GM19023 (cell line): ENCODE measurements around the gene PPT1.
"Not testable (repeated sequence)": the region's sequence is repeated elsewhere in the genome, so short reads cannot be mapped to it uniquely, and the experiment has no call there.

Source experiments
- ATAC-seq: cut with Tn5 transposase; IDR thresholded peaks from one replicate; pipeline ENCODE4 v1.9.1; 2021; ENCODE audit warnings: mild to moderate bottlenecking, moderate library complexity; ENCODE audit not compliant: unreplicated experiment

The PPT1 gene

GRCh38 chr1:40092706-40093639 lies 4.1 kb downstream of the PPT1 start:
- ATAC-seq: no peak

GRCh38 chr1:40092241-40092640 lies 4.8 kb downstream of the PPT1 start:
- ATAC-seq: no peak

GRCh38 chr1:40090652-40091355 lies 6.2 kb downstream of the PPT1 start:
- ATAC-seq: no peak

GRCh38 chr1:40084750-40085149 lies 12.3 kb downstream of the PPT1 start:
- not testable (repeated sequence) for ATAC-seq

GRCh38 chr1:40081871-40082270 lies 15.2 kb downstream of the PPT1 start:
- no peak for ATAC-seq

GRCh38 chr1:40079774-40080400 lies 17.2 kb downstream of the PPT1 start:
- no peak for ATAC-seq

- ATAC-seq: no peak
Observed at GRCh38 chr1:40078512-40079333, 18.3 kb downstream of the PPT1 start.

- ATAC-seq: no peak
Observed at GRCh38 chr1:40076895-40077312, 20.1 kb downstream of the PPT1 start.

GRCh38 chr1:40075266-40075665 lies 21.8 kb downstream of the PPT1 start:
- no peak for ATAC-seq

- ATAC-seq: no peak
Observed at GRCh38 chr1:40073062-40073461, 24.0 kb downstream of the PPT1 start.

- ATAC-seq: no peak
Observed at GRCh38 chr1:40072142-40072541, 24.9 kb downstream of the PPT1 start.

- ATAC-seq: no peak
Observed at GRCh38 chr1:40067851-40068250, 29.2 kb downstream of the PPT1 start.

- no peak for ATAC-seq
Observed at GRCh38 chr1:40067023-40067422, 30.0 kb downstream of the PPT1 start.

GRCh38 chr1:40064797-40065499 lies 32.1 kb downstream of the PPT1 start:
- ATAC-seq: peak; percentile 69

- ATAC-seq: no peak
Observed at GRCh38 chr1:40059960-40060750, 36.9 kb downstream of the PPT1 start.

- peak; percentile 45 for ATAC-seq
Observed at GRCh38 chr1:40059338-40059959, 37.6 kb downstream of the PPT1 start.

GRCh38 chr1:40058453-40059337 lies 38.4 kb downstream of the PPT1 start:
- no peak for ATAC-seq

GRCh38 chr1:40058097-40058452 lies 39.0 kb downstream of the PPT1 start:
- ATAC-seq: no peak
